CD14-positive monocyte (primary cell): ENCODE data around the gene MCC. TPM values are rescaled to one million over a fixed set of nuclear protein-coding genes. Genes with fewer than 3 reads are reported as not detected.

Experiments
- DNase-seq, 3 donors: peaks; one replicate each; pipeline ENCODE4 v3.0.0-alpha.2; 2011 to 2022
- H2AFZ ChIP-seq: 2 replicates; pipeline ENCODE4 v1.6.0; 2012; ENCODE audit warnings: mild to moderate bottlenecking, low read depth, low read length, inconsistent platforms; ENCODE audit not compliant: insufficient read depth, poor library complexity, severe bottlenecking
- H3K27ac ChIP-seq, 2 donors: 1 replicate in 1 of 2; 2 replicates in 1 of 2; pipeline ENCODE4 v1.5.1; 2012 to 2013; ENCODE audit warnings: low read length in 2 of 2, control low read depth in 1 of 2, inconsistent platforms in 1 of 2, low read depth in 1 of 2, mild to moderate bottlenecking in 1 of 2
- H3K27me3 ChIP-seq, 2 donors: one replicate each; pipeline versions ENCODE4 v1.6.0 to v1.6.1; 2011 to 2013; ENCODE audit warnings: low read length in 2 of 2; ENCODE audit not compliant: control insufficient read depth in 2 of 2, insufficient read depth in 2 of 2
- H3K36me3 ChIP-seq, 2 donors: replicated peaks in 1 of 2; 1 replicate in 1 of 2; 2 replicates in 1 of 2; pipeline versions ENCODE4 v1.5.1 to v1.6.1; 2012 to 2013; ENCODE audit warnings: low read length in 2 of 2, control low read depth in 1 of 2, inconsistent platforms in 1 of 2, mild to moderate bottlenecking in 1 of 2; ENCODE audit not compliant: insufficient read depth in 2 of 2, control insufficient read depth in 1 of 2
- H3K4me1 ChIP-seq, 2 donors: 1 replicate in 1 of 2; 2 replicates in 1 of 2; pipeline versions ENCODE4 v1.5.1 to v1.6.1; 2012 to 2013; ENCODE audit warnings: low read length in 2 of 2, control low read depth in 1 of 2, inconsistent platforms in 1 of 2, mild to moderate bottlenecking in 1 of 2, moderate library complexity in 1 of 2; ENCODE audit not compliant: insufficient read depth in 2 of 2, control insufficient read depth in 1 of 2
- H3K4me2 ChIP-seq: replicated peaks from 2 replicates; pipeline ENCODE3; 2012; ENCODE audit warnings: low read length, moderate library complexity, mild to moderate bottlenecking; ENCODE audit not compliant: poor library complexity, severe bottlenecking; ENCODE audit errors: extremely low read depth
- H3K4me3 ChIP-seq, 3 experiments: fragments of 200-600 bp in 1 of 3; sonication (generic) in 1 of 3; replicated peaks in 1 of 3; 1 replicate in 2 of 3; 2 replicates in 1 of 3; pipeline ENCODE4 v1.5.1; 2011 to 2013; ENCODE audit warnings: low read length in 3 of 3, mild to moderate bottlenecking in 3 of 3, control low read depth in 2 of 3, low read depth in 2 of 3, inconsistent platforms in 1 of 3, moderate library complexity in 1 of 3
- H3K79me2 ChIP-seq: 2 replicates; pipeline ENCODE4 v1.6.0; 2012; ENCODE audit warnings: mild to moderate bottlenecking, control low read depth, inconsistent platforms, low read length, moderate library complexity; ENCODE audit not compliant: insufficient read depth
- H3K9ac ChIP-seq: 2 replicates; pipeline ENCODE4 v1.6.0; 2017; ENCODE audit warnings: low read length, mild to moderate bottlenecking; ENCODE audit not compliant: insufficient read depth, poor library complexity, severe bottlenecking
- H3K9me3 ChIP-seq, 2 donors: replicated peaks in 1 of 2; 1 replicate in 1 of 2; 2 replicates in 1 of 2; pipeline versions ENCODE4 v1.5.1 to v1.6.1; 2012 to 2013; ENCODE audit warnings: low read length in 2 of 2, control low read depth in 1 of 2; ENCODE audit not compliant: control insufficient read depth in 1 of 2, insufficient read depth in 1 of 2
- H4K20me1 ChIP-seq: 2 replicates; pipeline ENCODE4 v1.6.0; 2012; ENCODE audit warnings: mild to moderate bottlenecking, low read length, control low read depth, moderate library complexity; ENCODE audit not compliant: insufficient read depth
- H3K27ac Mint-ChIP-seq, 7 donors: one replicate each; pipeline ENCODE4 v1.8.0; 2020; ENCODE audit warnings: mild to moderate bottlenecking in 7 of 7, mixed read lengths in 7 of 7, moderate library complexity in 6 of 7, inconsistent platforms in 2 of 7
- H3K27me3 Mint-ChIP-seq, 3 donors: one replicate each; pipeline ENCODE4 v1.8.0; 2021 to 2022; ENCODE audit warnings: low read depth in 3 of 3, mild to moderate bottlenecking in 3 of 3, mixed read lengths in 3 of 3, moderate library complexity in 3 of 3, inconsistent platforms in 1 of 3
- H3K36me3 Mint-ChIP-seq, 2 donors: one replicate each; pipeline ENCODE4 v1.8.0; 2020; ENCODE audit warnings: mixed read lengths in 2 of 2, inconsistent platforms in 1 of 2, mild to moderate bottlenecking in 1 of 2
- H3K4me1 Mint-ChIP-seq: one replicate; pipeline ENCODE4 v1.8.0; 2020; ENCODE audit warnings: mild to moderate bottlenecking, mixed read lengths
- H3K4me3 Mint-ChIP-seq, 2 donors: one replicate each; pipeline ENCODE4 v1.8.0; 2020; ENCODE audit warnings: mild to moderate bottlenecking in 2 of 2, mixed read lengths in 2 of 2, moderate library complexity in 1 of 2
- H3K9me3 Mint-ChIP-seq, 7 donors: one replicate each; pipeline ENCODE4 v1.8.0; 2020 to 2022; ENCODE audit warnings: mixed read lengths in 7 of 7, mild to moderate bottlenecking in 6 of 7, moderate library complexity in 6 of 7, inconsistent platforms in 2 of 7
- CTCF ChIP-seq: fragments of 200-600 bp; IDR thresholded peaks from one replicate; pipeline ENCODE4 v1.8.0; 2022; ENCODE audit warnings: antibody characterized with exemption, mild to moderate bottlenecking
- WGBS: methylation state at CpG from one replicate; pipeline ENCODE4 v1.1.5; 2013; ENCODE audit warnings: missing lambda C conversion rate; ENCODE audit not compliant: insufficient coverage; 5-methylcytosine and 5-hydroxymethylcytosine counted together
- intact Hi-C, 2 donors: fragments of 100-400 bp; cut with micrococcal nuclease; formaldehyde crosslinking; loops; one replicate each; pipeline versions ENCODE4 v1.15.0 to v1.15.1; 2023
- polyA plus RNA-seq, 3 donors: library from polyadenylated mRNA; depleted of rRNA in 1 of 3; unstranded in 2 of 3; stranded (reverse) in 1 of 3; fragments of 300-500 nt in 2 of 3; fragments of >200 nt in 1 of 3; fragmentation: Illumina TruSeq in 2 of 3; gene quantifications; 1 replicate in 2 of 3; 2 replicates in 1 of 3; pipeline ENCODE4 v1.2.3, GENCODE V29; 2012 to 2021

MCC gene
- polyA plus RNA-seq, 3 donors, result 0.09 TPM; not detected in 2

DNA sequence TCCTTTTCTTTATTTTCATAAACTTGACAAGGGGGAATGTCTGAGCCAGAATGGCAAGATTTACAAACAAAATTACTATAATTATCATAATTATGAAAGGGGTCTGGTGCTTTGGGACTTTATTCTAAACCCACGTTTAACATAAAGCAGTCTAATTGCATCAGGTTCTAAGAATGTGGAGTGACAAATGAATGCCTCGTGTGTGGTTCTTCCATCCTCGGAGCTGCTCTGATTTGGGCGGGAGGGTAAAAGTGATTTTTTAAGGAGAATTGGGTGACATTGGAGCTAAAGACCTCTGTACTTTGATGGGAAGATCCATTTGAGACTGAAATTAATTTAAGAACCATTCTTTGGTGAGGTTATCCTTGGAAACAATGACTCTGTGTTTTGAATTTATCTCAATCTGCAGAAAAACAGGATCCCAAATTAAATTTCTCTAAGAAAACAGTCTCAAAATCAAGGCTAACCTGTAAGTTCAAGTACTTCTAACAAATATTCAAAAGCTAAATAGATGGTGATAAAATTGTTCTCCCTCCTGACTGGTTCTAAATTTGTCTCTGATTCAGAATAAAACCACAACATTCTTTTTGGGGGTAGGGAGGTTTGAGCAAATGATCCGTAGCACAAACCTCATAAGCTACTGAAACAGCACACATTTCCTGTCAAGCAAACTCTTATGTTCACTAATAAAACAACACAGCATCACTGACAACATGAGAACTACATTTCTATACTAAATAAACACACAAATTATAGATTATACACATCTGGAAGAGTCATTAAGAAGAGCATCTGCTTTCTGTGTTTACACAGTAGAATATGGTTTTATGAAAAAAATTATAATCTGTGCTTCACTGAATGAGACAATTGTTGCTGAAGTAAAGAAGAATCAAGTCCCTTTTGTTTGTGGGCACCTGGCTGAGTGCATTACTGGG, 426.1 kb downstream of the MCC start:
- Histone ChIP-seq H2AFZ (no peak overlapping the region), H3K4me1 (no peaks in the 10 kb centered on the region), H3K4me2 (no peak overlapping the region), H3K27me3 (no peaks in the 10 kb centered on the region), H3K79me2 (no peaks in the 10 kb centered on the region), H3K4me3 (no peak overlapping the region), H3K9me3 (no peaks in the 10 kb centered on the region), H3K9ac (no peak overlapping the region), H3K27ac (no peak overlapping the region), H3K36me3 (no peaks in the 10 kb centered on the region), H4K20me1 (no peaks in the 10 kb centered on the region)
- H3K27ac Mint-ChIP-seq, result no peak overlapping the region
- no peak overlapping the region for H3K4me3 Mint-ChIP-seq
- intact Hi-C loops, result no loop called here
- H3K36me3 Mint-ChIP-seq, result no peaks in the 10 kb centered on the region
- peaks cover 0 to 1% (median 0%) of the 10 kb centered on the region in 7 donors for H3K9me3 Mint-ChIP-seq
- no peak for TF ChIP-seq CTCF
- H3K27me3 Mint-ChIP-seq, result peaks cover 0 to 13% (median 11%) of the 10 kb centered on the region in 3 donors
- no peak for DNase-seq
- peaks cover 7% of the 10 kb centered on the region for H3K4me1 Mint-ChIP-seq
- whole genome bisulfite sequencing, result 97% methylated on average over 3 of the region's 5 CpGs

GRCh38 chr5:113060408-113061025, 427.7 kb downstream of the MCC start:
- H3K4me3 Mint-ChIP-seq, result no peak overlapping the region
- no peak for TF ChIP-seq CTCF

More at GRCh38 chr5:113060408-113061025, 427.7 kb downstream of the MCC start:
- H3K27me3 Mint-ChIP-seq, result peaks cover 0 to 11% (median 8%) of the 10 kb centered on the region in 3 donors
- Histone ChIP-seq H3K4me3 (no peak overlapping the region), H3K27ac (no peak overlapping the region), H3K4me2 (no peak overlapping the region), H3K79me2 (no peaks in the 10 kb centered on the region), H3K36me3 (no peaks in the 10 kb centered on the region), H3K9ac (no peak overlapping the region), H3K4me1 (no peaks in the 10 kb centered on the region), H4K20me1 (no peaks in the 10 kb centered on the region), H3K27me3 (no peaks in the 10 kb centered on the region), H3K9me3 (no peaks in the 10 kb centered on the region), H2AFZ (no peak overlapping the region)
- no peak for DNase-seq
- peaks cover 12% of the 10 kb centered on the region for H3K4me1 Mint-ChIP-seq
- intact Hi-C loops, result no loop called here
- peaks cover 0 to 1% (median 0%) of the 10 kb centered on the region in 7 donors for H3K9me3 Mint-ChIP-seq
- H3K36me3 Mint-ChIP-seq, result no peaks in the 10 kb centered on the region
- H3K27ac Mint-ChIP-seq, result no peak overlapping the region
- WGBS, result 84% methylated on average over 2 of the region's 4 CpGs
